SK-N-SH treated with all-trans-retinoic acid at 6 μM for 48 hours (cell line): ENCODE data around the gene ADORA1.

Experiments used
- ATAC-seq: fragments of 200-7000 bp; cut with Tn5 transposase; 3 replicates; pipeline ENCODE4 v1.9.1; 2020; ENCODE audit warnings: mild to moderate bottlenecking, moderate library complexity
- ARNTL ChIP-seq: fragments of 450-650 bp; formaldehyde crosslinking; IDR thresholded peaks from 2 replicates; pipeline ENCODE4 v1.5.0; 2020; ENCODE audit warnings: low read depth, mild to moderate bottlenecking, moderate library complexity, borderline replicate concordance
- BACH2 ChIP-seq: fragments of 250-450 bp; sonication (Bioruptor Pico); IDR thresholded peaks from 2 replicates; pipeline ENCODE4 v1.9.0; 2021; ENCODE audit warnings: mild to moderate bottlenecking, borderline replicate concordance
- CREB5 ChIP-seq: fragments of 250-450 bp; sonication (Bioruptor Pico); IDR thresholded peaks from 2 replicates; pipeline ENCODE4 v1.5.1; 2020; ENCODE audit warnings: low read depth, mild to moderate bottlenecking, moderate library complexity
- CSDC2 ChIP-seq: fragments of 250-450 bp; sonication (Bioruptor Pico); IDR thresholded peaks from 2 replicates; pipeline ENCODE4 v1.5.0; 2020; ENCODE audit warnings: mild to moderate bottlenecking, moderate library complexity
- ESRRG ChIP-seq: fragments of 250-450 bp; sonication (Bioruptor Pico); IDR thresholded peaks from 2 replicates; pipeline ENCODE4 v1.6.1; 2021; ENCODE audit warnings: mild to moderate bottlenecking
- GLIS3 ChIP-seq: fragments of 250-450 bp; sonication (Bioruptor Pico); IDR thresholded peaks from 2 replicates; pipeline ENCODE4 v1.5.0; 2020; ENCODE audit warnings: mild to moderate bottlenecking, moderate library complexity
- ISL1 ChIP-seq: fragments of 250-450 bp; sonication (Bioruptor Pico); IDR thresholded peaks from 2 replicates; pipeline ENCODE4 v2.1.2; 2022; ENCODE audit warnings: mild to moderate bottlenecking, moderate library complexity
- OSR1 ChIP-seq: fragments of 250-450 bp; sonication (Bioruptor Pico); IDR thresholded peaks from 2 replicates; pipeline ENCODE4 v1.8.0; 2022; ENCODE audit warnings: moderate library complexity, mild to moderate bottlenecking, inconsistent platforms
- PATZ1 ChIP-seq: fragments of 250-450 bp; sonication (Bioruptor Pico); IDR thresholded peaks from 2 replicates; pipeline ENCODE4 v1.8.0; 2020; ENCODE audit warnings: mild to moderate bottlenecking, moderate library complexity, borderline replicate concordance
- PPARA ChIP-seq: fragments of 250-450 bp; sonication (Bioruptor Pico); IDR thresholded peaks from 2 replicates; pipeline ENCODE4 v1.5.0; 2020; ENCODE audit warnings: mild to moderate bottlenecking, borderline replicate concordance
- SNAI2 ChIP-seq: fragments of 250-450 bp; sonication (Bioruptor Pico); IDR thresholded peaks from 2 replicates; pipeline ENCODE4 v1.5.0; 2020; ENCODE audit warnings: mild to moderate bottlenecking, moderate library complexity
- TCF4 ChIP-seq: fragments of 250-450 bp; sonication (Bioruptor Pico); IDR thresholded peaks from 2 replicates; pipeline ENCODE4 v1.8.0; 2021; ENCODE audit warnings: mild to moderate bottlenecking, moderate library complexity, borderline replicate concordance
- TOX ChIP-seq: fragments of 250-450 bp; sonication (Bioruptor Pico); IDR thresholded peaks from 2 replicates; pipeline ENCODE4 v1.8.0; 2021; ENCODE audit warnings: mild to moderate bottlenecking, moderate library complexity, borderline replicate concordance
- ZC3H10 ChIP-seq: fragments of 250-450 bp; sonication (Bioruptor Pico); IDR thresholded peaks from 2 replicates; pipeline ENCODE4 v1.5.1; 2021; ENCODE audit warnings: mild to moderate bottlenecking, moderate library complexity
- ZFP3 ChIP-seq: fragments of 250-450 bp; sonication (Bioruptor Pico); IDR thresholded peaks from 2 replicates; pipeline ENCODE4 v1.5.0; 2020; ENCODE audit warnings: mild to moderate bottlenecking, moderate library complexity
- ZNF565 ChIP-seq: fragments of 450-650 bp; formaldehyde crosslinking; conservative IDR thresholded peaks from 2 replicates; pipeline ENCODE4 v1.5.0; 2020; ENCODE audit warnings: low read depth, mild to moderate bottlenecking, moderate library complexity
- ZNF70 ChIP-seq: fragments of 450-650 bp; formaldehyde crosslinking; IDR thresholded peaks from 2 replicates; pipeline ENCODE4 v1.5.0; 2020; ENCODE audit warnings: mild to moderate bottlenecking, moderate library complexity
- ZNF8 ChIP-seq: fragments of 450-650 bp; formaldehyde crosslinking; IDR thresholded peaks from 2 replicates; pipeline ENCODE4 v1.5.0; 2020; ENCODE audit warnings: mild to moderate bottlenecking, moderate library complexity
- TF ChIP-seq, protein P1 (sequence below): fragments of 250-450 bp; sonication (Bioruptor Pico); IDR thresholded peaks from 2 replicates; pipeline ENCODE4 v1.8.0; 2021; ENCODE audit warnings: low read depth, mild to moderate bottlenecking, moderate library complexity, borderline replicate concordance
- TF ChIP-seq, protein P2 (sequence below): fragments of 250-450 bp; sonication (Bioruptor Pico); IDR thresholded peaks from 2 replicates; pipeline ENCODE4 v1.5.0; 2020; ENCODE audit warnings: mild to moderate bottlenecking, moderate library complexity

The ADORA1 gene

GRCh38 chr1:203095061-203095690, 32.4 kb upstream of the ADORA1 start:
- TF ChIP-seq, protein P1, sequence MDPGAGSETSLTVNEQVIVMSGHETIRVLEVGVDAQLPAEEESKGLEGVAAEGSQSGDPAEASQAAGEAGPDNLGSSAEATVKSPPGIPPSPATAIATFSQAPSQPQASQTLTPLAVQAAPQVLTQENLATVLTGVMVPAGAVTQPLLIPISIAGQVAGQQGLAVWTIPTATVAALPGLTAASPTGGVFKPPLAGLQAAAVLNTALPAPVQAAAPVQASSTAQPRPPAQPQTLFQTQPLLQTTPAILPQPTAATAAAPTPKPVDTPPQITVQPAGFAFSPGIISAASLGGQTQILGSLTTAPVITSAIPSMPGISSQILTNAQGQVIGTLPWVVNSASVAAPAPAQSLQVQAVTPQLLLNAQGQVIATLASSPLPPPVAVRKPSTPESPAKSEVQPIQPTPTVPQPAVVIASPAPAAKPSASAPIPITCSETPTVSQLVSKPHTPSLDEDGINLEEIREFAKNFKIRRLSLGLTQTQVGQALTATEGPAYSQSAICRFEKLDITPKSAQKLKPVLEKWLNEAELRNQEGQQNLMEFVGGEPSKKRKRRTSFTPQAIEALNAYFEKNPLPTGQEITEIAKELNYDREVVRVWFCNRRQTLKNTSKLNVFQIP (CRISPR knock-in tag): no peak
- TF ChIP-seq BACH2 (CRISPR knock-in tag) (no peak), ESRRG (CRISPR knock-in tag) (no peak), SNAI2 (no peak), TCF4 (CRISPR knock-in tag) (no peak)
- TF ChIP-seq, all 23 proteins: peak for 0
- no peak for ATAC-seq

DNA sequence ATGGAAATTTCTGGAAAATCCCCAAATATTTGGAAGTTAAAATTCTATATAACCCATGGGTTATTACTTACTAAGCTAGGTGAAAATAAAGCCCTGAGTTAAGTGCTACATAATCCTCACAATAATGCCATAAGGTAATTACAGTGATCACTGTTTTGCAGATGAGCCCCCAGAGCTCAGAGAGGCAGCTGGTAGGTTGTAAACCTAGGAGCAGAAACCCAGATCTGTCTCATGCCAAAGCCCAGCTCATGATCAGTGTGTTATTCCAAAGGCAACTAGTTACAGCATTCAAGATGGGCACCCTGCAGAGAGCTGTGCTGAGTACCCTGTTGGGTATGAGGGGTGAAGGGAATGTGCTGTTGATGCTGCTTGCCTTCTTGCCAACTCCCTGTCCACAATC, 31.0 kb upstream of the ADORA1 start:
- TF ChIP-seq CSDC2 (CRISPR knock-in tag) (no peak), ESRRG (CRISPR knock-in tag) (no peak), ZC3H10 (CRISPR knock-in tag) (no peak)
- ATAC-seq: no peak

- no peak for ATAC-seq
- TF ChIP-seq ZNF565 (CRISPR knock-in tag): no peak
- TF ChIP-seq ZNF70 (CRISPR knock-in tag): no peak
- no peak for TF ChIP-seq PATZ1 (CRISPR knock-in tag)
- TF ChIP-seq TCF4 (CRISPR knock-in tag): no peak
- TF ChIP-seq ZC3H10 (CRISPR knock-in tag): no peak
- TF ChIP-seq ARNTL (CRISPR knock-in tag): no peak
- TF ChIP-seq, protein P2, sequence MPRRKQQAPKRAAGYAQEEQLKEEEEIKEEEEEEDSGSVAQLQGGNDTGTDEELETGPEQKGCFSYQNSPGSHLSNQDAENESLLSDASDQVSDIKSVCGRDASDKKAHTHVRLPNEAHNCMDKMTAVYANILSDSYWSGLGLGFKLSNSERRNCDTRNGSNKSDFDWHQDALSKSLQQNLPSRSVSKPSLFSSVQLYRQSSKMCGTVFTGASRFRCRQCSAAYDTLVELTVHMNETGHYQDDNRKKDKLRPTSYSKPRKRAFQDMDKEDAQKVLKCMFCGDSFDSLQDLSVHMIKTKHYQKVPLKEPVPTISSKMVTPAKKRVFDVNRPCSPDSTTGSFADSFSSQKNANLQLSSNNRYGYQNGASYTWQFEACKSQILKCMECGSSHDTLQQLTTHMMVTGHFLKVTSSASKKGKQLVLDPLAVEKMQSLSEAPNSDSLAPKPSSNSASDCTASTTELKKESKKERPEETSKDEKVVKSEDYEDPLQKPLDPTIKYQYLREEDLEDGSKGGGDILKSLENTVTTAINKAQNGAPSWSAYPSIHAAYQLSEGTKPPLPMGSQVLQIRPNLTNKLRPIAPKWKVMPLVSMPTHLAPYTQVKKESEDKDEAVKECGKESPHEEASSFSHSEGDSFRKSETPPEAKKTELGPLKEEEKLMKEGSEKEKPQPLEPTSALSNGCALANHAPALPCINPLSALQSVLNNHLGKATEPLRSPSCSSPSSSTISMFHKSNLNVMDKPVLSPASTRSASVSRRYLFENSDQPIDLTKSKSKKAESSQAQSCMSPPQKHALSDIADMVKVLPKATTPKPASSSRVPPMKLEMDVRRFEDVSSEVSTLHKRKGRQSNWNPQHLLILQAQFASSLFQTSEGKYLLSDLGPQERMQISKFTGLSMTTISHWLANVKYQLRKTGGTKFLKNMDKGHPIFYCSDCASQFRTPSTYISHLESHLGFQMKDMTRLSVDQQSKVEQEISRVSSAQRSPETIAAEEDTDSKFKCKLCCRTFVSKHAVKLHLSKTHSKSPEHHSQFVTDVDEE (CRISPR knock-in tag): no peak
- no peak for TF ChIP-seq ISL1 (CRISPR knock-in tag)
- TF ChIP-seq TOX (CRISPR knock-in tag): no peak
- TF ChIP-seq CSDC2 (CRISPR knock-in tag): no peak
- TF ChIP-seq ZNF8 (CRISPR knock-in tag): no peak
- no peak for TF ChIP-seq ESRRG (CRISPR knock-in tag)
- no peak for TF ChIP-seq PPARA
- TF ChIP-seq BACH2 (CRISPR knock-in tag): no peak
- TF ChIP-seq CREB5 (CRISPR knock-in tag): no peak
- no peak for TF ChIP-seq OSR1 (CRISPR knock-in tag)
- TF ChIP-seq ZFP3 (CRISPR knock-in tag): no peak
These were observed 30.5 kb upstream of the ADORA1 start for GRCh38 chr1:203097001-203097400.

DNA sequence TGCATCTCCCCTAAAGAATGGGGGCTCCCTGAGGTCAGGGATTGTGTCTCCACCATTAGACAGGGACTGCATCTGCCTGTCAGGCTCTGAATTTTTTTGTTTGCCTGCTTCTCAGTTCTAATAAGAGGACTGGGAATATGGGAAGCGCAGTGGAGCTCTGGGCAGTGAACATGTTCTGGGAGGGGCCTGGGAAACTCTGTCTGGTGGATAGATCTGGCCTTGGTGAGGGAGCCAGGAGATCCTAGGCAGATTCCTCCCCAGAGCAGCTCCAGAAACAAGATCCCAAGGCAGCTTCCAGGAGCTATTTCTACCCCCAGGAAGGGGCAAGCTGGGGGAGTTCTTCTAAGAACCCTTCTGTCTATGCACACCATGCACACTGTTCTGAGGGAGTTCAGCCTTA, 29.1 kb upstream of the ADORA1 start:
- ATAC-seq: no peak
- TF ChIP-seq TCF4 (CRISPR knock-in tag): no peak
- TF ChIP-seq, protein P2 (CRISPR knock-in tag): no peak
- no peak for TF ChIP-seq PATZ1 (CRISPR knock-in tag)
- no peak for TF ChIP-seq GLIS3 (CRISPR knock-in tag)
- no peak for TF ChIP-seq OSR1 (CRISPR knock-in tag)
- TF ChIP-seq TOX (CRISPR knock-in tag): no peak
- TF ChIP-seq CREB5 (CRISPR knock-in tag): no peak
- no peak for TF ChIP-seq ZNF8 (CRISPR knock-in tag)
- TF ChIP-seq CSDC2 (CRISPR knock-in tag): no peak
- no peak for TF ChIP-seq ZC3H10 (CRISPR knock-in tag)
- no peak for TF ChIP-seq SNAI2
- no peak for TF ChIP-seq ESRRG (CRISPR knock-in tag)
- TF ChIP-seq PPARA: no peak
